GM10266 (cell line): ENCODE data around the gene CFAP53.
"Not testable (repeated sequence)": the region's sequence is repeated elsewhere in the genome, so short reads cannot be mapped to it uniquely, and the experiment has no call there.

Experiments used
- DNase-seq: peaks from one replicate; pipeline ENCODE4 v3.0.0; 2012; ENCODE audit errors: extremely low spot score
- TF ChIP-seq, protein P1 (sequence below): IDR thresholded peaks from 2 replicates; pipeline ENCODE4 v1.5.1; 2012; ENCODE audit warnings: mild to moderate bottlenecking, low read depth; ENCODE audit not compliant: control insufficient read depth, insufficient read depth; ENCODE audit errors: missing control alignments

CFAP53 gene

DNA sequence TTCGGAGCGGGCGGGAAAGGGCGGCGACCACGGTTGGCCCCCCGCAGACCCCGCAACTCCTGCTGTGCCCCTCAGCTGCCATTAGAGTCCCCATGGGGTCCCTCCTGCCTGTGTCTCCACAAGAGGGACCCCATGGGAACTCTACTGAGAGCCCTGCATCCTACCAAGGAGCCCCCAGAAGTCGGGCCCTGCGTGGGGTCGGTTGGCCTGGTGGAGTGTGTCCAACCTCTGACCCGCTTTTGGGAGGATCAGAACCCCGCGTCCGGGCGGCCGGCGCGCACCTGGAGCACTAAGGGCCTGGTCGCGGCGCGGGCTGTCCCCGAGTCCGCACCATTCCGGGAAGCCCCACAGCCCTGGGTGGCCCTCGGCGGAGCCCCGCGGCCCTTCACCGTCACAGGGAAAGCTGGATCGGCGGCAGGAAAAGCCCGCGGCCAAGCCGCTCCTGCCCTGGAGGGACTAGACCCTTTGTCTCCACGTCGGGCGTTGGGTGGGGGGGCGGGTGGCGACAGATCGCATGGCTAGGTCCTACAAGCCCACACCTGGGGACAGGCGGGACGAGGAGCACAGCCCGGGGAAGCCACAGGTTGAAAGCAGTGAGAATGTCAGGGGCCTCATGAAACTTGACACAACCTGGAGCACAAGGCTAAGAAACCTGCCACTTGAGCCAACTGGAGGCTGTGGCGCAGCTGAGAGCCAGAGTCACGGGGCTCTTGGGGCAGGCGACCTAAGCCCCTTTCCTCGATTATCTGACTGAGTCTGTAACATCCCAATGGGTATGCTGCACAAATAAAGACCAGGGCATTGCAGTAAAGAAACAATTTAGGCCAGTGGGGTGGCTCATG lies 32.4 kb upstream of the CFAP53 start:
- no peak for DNase-seq

DNA sequence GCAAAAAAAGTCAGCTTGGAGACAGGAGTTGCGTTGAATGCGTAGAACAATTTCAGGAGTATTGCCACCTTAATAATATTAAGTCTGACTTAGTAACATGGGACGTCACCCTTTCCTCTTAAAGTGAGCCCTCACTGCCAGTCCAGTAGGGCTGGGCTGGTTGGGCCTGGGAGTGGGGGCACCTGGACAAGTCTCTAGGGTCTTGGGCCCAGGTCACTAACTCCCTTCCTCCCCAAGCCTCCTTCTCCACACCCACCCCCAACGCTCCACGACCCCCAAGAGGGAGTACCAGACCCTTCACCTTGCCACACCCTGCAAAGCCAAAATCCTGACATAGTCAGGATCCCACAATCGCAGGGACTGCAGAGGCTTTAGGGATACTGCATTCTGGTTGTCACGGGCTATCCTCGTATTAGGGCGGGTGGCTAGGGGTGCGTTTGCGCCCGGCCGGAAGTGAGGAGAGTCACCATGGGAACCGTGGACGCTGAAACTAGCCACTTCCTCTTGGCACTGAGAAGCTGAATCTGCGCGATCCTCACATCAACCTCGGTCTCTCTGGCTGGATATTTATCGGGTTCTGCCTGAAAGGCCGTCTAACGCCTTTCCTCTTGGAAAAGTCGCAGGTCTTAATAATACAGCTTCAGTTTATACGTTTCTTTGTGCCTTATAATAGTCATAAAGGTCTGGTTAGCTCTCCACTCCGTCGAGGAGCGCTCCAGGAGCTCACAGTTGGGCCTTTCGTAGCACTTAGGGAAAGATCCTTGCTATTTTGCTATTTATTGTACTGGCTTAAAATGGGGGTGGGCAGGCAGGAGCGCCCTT lies 31.5 kb upstream of the CFAP53 start:
- peak; percentile 90 for DNase-seq
- TF ChIP-seq, protein P1, sequence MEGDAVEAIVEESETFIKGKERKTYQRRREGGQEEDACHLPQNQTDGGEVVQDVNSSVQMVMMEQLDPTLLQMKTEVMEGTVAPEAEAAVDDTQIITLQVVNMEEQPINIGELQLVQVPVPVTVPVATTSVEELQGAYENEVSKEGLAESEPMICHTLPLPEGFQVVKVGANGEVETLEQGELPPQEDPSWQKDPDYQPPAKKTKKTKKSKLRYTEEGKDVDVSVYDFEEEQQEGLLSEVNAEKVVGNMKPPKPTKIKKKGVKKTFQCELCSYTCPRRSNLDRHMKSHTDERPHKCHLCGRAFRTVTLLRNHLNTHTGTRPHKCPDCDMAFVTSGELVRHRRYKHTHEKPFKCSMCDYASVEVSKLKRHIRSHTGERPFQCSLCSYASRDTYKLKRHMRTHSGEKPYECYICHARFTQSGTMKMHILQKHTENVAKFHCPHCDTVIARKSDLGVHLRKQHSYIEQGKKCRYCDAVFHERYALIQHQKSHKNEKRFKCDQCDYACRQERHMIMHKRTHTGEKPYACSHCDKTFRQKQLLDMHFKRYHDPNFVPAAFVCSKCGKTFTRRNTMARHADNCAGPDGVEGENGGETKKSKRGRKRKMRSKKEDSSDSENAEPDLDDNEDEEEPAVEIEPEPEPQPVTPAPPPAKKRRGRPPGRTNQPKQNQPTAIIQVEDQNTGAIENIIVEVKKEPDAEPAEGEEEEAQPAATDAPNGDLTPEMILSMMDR = no peak

More for the DNA sequence above, 32.4 kb upstream of the CFAP53 start:
- TF ChIP-seq, protein P1 = no peak

DNA sequence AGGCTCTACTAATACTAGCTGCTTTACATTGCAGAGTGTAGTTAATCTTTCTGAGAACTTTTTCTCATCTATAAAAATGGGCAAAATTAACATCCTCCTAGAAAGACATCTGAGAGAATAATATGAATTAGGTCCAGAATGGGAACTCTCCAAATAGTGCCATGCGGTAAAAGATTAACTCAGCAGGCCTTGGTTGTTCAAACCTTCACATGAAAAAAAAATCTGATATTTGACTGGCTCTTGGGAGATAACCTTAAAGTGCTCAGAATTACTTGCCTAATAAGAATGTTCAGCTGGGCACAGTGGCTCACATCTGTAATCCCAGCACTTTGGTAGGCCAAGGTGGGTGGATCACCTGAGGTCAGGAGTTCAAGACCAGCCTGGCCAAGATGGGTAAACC lies 26.7 kb upstream of the CFAP53 start:
- TF ChIP-seq, protein P1 = no peak
- DNase-seq = no peak

DNA sequence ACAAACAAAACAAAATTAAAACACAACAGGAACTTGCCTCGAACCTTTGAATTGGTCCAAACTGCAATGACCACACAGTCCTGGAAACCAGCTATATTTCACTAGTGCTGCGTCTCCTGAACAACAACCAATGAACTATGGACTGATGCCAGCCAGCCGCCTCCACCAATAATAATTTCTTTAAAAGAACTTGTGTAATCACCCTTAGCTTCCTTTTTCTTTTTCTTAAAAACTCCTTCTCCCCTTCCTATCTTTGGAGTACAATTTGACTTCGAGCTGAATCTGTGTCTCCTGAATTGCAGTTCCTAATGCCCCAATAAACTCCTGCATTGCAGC lies 22.8 kb upstream of the CFAP53 start:
- TF ChIP-seq, protein P1 = no peak
- no peak for DNase-seq

DNA sequence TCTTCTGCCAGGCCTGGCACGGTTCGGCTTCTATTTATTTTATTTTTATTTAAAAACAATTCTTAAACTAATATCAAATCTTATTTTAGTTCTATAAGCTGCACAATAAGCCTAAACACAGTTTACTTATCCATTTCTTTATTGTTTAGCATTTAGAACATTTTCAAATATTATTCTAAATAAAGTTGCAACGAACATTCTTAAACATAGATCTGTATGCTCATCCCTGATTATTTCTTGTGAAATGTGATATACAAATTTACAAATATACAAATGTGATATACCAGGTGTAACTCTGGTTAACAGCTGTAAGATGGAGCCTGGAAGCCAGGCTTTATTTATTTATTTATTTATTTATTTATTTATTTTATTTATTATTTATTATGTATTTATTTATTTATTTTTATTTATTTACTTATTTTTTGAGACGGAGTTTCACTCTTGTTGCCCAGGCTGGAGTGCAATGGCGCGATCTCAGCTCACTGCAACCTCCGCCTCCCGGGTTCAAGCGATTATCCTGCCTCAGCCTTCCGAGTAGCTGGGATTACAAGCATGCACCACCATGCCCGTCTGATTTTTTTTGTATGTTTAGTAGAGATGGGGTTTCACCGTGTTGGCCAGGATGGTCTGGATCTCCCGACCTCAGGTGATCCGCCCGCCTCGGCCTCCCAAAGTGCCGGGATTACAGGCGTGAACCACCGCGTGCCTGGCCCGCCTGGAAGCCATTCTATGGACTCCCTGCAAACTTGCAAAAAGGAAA lies 22.2 kb upstream of the CFAP53 start:
- not testable (repeated sequence) for DNase-seq

DNA sequence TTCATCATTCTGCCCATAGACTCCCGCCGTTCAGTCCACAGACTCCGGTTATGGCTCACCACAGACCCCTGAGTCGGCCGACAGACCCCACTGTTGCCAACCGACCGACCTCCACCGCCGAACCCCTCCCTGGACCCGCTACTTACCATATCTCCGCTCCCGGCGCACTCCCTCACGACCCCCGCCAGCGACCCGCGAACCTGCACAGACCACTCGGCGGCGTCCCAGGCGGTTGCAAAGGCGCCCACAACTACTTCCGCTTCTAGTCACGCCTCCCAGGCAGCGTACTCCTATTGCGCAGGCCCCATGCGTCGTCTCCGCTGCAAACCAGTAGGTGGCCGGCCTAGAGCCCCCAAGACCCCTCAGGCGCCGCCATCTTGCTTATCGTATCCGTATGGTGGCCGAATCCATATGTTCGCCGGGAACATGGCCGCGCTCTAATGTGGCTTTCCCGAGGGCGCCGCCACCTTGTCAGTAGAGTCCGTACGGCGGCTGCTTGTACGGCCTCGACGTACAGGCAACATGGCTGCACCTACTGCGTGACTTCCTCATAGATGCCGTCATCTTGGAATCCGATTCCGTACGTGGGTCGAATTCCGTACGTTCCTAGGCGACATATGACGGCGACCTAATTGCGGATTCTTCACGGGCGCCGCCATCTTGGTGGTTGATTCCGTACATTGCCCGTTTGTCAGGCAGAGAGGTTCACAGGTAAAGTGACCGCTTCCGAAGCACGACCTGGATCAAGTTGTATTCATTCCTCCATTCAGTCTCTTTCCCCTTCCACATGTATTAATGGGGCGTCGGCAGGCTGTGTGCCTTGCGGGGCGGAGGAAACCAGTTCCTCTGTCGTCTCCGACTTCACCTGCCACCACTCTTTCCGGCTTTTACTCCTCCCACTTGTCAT lies 21.4 kb upstream of the CFAP53 start, which contains the start of gene CXXC1:
TSS of gene CXXC1 (minus strand) at position 252 of the 907 bp plus-strand sequence. CDS start at position 149, 103 bp downstream.
- DNase-seq = peak; percentile 89
- TF ChIP-seq, protein P1 = peak; percentile 65
